ENCODE measurements around the gene P2RX5.

DNA sequence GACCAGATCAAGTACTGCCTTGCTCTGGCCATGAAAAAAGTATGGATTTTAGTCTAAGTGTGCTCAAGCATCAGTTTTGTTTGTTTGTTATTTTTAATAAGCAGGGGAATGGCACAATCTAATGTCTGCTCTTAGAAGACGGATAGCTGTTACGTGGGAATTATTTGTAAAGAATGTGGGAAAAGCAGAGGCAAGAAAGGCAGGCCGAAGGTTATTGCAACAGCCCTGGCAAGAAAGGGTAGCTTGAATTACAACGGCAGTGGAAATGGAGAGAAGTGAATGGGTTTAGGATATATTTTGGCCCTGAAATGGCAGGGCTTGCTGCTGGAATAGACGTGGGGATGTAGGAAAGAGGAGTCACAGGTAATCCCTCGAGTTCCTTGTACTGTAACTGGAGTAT lies 26.8 kb upstream of the P2RX5 start:
- TF ChIP-seq ZNF350 (tag by site-specific recombination; IDR thresholded peaks at IDR 0.05), result no peak
- TF ChIP-seq, protein P1, sequence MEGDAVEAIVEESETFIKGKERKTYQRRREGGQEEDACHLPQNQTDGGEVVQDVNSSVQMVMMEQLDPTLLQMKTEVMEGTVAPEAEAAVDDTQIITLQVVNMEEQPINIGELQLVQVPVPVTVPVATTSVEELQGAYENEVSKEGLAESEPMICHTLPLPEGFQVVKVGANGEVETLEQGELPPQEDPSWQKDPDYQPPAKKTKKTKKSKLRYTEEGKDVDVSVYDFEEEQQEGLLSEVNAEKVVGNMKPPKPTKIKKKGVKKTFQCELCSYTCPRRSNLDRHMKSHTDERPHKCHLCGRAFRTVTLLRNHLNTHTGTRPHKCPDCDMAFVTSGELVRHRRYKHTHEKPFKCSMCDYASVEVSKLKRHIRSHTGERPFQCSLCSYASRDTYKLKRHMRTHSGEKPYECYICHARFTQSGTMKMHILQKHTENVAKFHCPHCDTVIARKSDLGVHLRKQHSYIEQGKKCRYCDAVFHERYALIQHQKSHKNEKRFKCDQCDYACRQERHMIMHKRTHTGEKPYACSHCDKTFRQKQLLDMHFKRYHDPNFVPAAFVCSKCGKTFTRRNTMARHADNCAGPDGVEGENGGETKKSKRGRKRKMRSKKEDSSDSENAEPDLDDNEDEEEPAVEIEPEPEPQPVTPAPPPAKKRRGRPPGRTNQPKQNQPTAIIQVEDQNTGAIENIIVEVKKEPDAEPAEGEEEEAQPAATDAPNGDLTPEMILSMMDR (tag by site-specific recombination; IDR thresholded peaks at IDR 0.05), result no peak
- no peak for TF ChIP-seq ZNF266 (tag by site-specific recombination; IDR thresholded peaks at IDR 0.05; ENCODE audit: low read depth)
- TF ChIP-seq, protein P2, sequence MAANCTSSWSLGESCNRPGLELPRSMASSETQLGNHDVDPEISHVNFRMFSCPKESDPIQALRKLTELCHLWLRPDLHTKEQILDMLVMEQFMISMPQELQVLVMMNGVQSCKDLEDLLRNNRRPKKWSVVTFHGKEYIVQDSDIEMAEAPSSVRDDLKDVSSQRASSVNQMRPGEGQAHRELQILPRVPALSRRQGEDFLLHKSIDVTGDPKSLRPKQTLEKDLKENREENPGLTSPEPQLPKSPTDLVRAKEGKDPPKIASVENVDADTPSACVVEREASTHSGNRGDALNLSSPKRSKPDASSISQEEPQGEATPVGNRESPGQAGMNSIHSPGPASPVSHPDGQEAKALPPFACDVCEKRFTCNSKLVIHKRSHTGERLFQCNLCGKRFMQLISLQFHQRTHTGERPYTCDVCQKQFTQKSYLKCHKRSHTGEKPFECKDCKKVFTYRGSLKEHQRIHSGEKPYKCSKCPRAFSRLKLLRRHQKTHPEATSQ (tag by site-specific recombination; IDR thresholded peaks at IDR 0.05), result no peak
- no peak for TF ChIP-seq ZBTB48 (tag by site-specific recombination; IDR thresholded peaks at IDR 0.05)
- no peak for TF ChIP-seq ZNF311 (tag by site-specific recombination; IDR thresholded peaks at IDR 0.05; ENCODE audit: borderline replicate concordance)

All from HEK293 (cell line).